MCF 10A (cell line): Measurements from ENCODE around the gene BCAS3. TPM values are rescaled to one million over a fixed set of nuclear protein-coding genes. Genes with fewer than 3 reads are reported as not detected.
A peak's percentile ranks its signal among the peaks of the same experiment; 100 is the strongest.
"Not testable (repeated sequence)": the region's sequence is repeated elsewhere in the genome, so short reads cannot be mapped to it uniquely, and the experiment has no call there.

Experiments
- BruUV-seq: library from RNA; stranded (reverse); fragments of 400-500 nt; replicated peaks from 2 replicates; lab custom pipeline; 2021; lab: Mats Ljungman, UMichigan
- CTCF ChIA-PET: fragments of 300-600 bp; sonication (Branson Sonifier 250); formaldehyde crosslinking; extraction: SDS; loops from one replicate; lab custom pipeline; 2021; ENCODE audit warnings: antibody characterized with exemption, inconsistent platforms; lab: Yijun Ruan, JAX
- POLR2A ChIA-PET: fragments of 300-600, 350-650 bp; sonication (Branson Sonifier 250); formaldehyde crosslinking; extraction: SDS; loops from one replicate; lab custom pipeline; 2020; ENCODE audit warnings: antibody characterized with exemption, inconsistent platforms; lab: Yijun Ruan, JAX
- DNase-seq: peaks from one replicate; pipeline ENCODE4 v3.0.0-alpha.2; 2018; ENCODE audit not compliant: unreplicated experiment
- H3K27ac Mint-ChIP-seq: one replicate; pipeline ENCODE4 v1.8.0; 2022; ENCODE audit warnings: mild to moderate bottlenecking, low read depth, mixed read lengths; ENCODE audit not compliant: unreplicated experiment
- H3K27me3 Mint-ChIP-seq: one replicate; pipeline ENCODE4 v1.8.0; 2022; ENCODE audit warnings: mixed read lengths; ENCODE audit not compliant: insufficient read depth, unreplicated experiment
- H3K36me3 Mint-ChIP-seq: one replicate; pipeline ENCODE4 v1.8.0; 2022; ENCODE audit warnings: mild to moderate bottlenecking, moderate library complexity, mixed read lengths; ENCODE audit not compliant: insufficient read depth, unreplicated experiment
- H3K4me1 Mint-ChIP-seq: one replicate; pipeline ENCODE4 v1.8.0; 2022; ENCODE audit warnings: mixed read lengths; ENCODE audit not compliant: insufficient read depth, unreplicated experiment
- H3K4me3 Mint-ChIP-seq: one replicate; pipeline ENCODE4 v1.8.0; 2022; ENCODE audit warnings: mild to moderate bottlenecking, moderate library complexity, mixed read lengths; ENCODE audit not compliant: unreplicated experiment
- H3K9me3 Mint-ChIP-seq: one replicate; pipeline ENCODE4 v1.8.0; 2022; ENCODE audit warnings: mixed read lengths; ENCODE audit not compliant: unreplicated experiment
- intact Hi-C: fragments of 100-400 bp; cut with micrococcal nuclease; formaldehyde crosslinking; loops from 2 replicates; pipeline ENCODE4 v1.14.1; 2022
- total RNA-seq: library from RNA; stranded (reverse); gene quantifications from 2 replicates; pipeline ENCODE4 v1.2.3, GENCODE V29; 2022
- TF ChIP-seq, protein P1 (sequence below): fragments of 200-600 bp; IDR thresholded peaks from one replicate; pipeline ENCODE4 v1.8.0; 2022; ENCODE audit warnings: antibody characterized with exemption, mild to moderate bottlenecking; ENCODE audit not compliant: unreplicated experiment

Gene BCAS3
- total RNA-seq, 1 experiment from 2014 or later: 14.6 TPM

DNA sequence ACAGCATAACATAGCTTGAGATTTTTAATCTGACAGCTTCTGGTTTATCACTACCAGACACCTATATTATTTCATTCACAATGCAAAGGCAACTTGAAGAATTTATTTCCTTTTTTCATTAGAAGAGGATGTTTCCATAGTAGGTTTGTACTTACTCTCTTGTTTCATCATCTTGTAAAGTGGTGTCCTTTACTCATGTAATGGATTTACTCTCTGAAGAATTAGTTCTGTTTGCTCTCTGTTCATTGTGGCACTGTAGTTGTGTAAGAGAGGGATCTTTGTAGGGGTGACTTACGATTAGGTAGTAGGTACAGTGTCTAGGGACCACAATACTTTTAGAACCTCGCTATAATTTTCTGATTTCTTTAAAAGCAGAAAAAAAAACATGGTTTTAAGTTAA, 256.1 kb downstream of the BCAS3 start:
- TF ChIP-seq, protein P1, sequence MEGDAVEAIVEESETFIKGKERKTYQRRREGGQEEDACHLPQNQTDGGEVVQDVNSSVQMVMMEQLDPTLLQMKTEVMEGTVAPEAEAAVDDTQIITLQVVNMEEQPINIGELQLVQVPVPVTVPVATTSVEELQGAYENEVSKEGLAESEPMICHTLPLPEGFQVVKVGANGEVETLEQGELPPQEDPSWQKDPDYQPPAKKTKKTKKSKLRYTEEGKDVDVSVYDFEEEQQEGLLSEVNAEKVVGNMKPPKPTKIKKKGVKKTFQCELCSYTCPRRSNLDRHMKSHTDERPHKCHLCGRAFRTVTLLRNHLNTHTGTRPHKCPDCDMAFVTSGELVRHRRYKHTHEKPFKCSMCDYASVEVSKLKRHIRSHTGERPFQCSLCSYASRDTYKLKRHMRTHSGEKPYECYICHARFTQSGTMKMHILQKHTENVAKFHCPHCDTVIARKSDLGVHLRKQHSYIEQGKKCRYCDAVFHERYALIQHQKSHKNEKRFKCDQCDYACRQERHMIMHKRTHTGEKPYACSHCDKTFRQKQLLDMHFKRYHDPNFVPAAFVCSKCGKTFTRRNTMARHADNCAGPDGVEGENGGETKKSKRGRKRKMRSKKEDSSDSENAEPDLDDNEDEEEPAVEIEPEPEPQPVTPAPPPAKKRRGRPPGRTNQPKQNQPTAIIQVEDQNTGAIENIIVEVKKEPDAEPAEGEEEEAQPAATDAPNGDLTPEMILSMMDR: no peak
- CTCF ChIA-PET: no interaction called here
- H3K27ac Mint-ChIP-seq: no peak overlapping the region
- no peak for DNase-seq
- BruUV-seq: no TSS peak
- POLR2A ChIA-PET: no interaction called here
- no peaks in the 10 kb centered on the region for H3K9me3 Mint-ChIP-seq
- intact Hi-C loops: no loop called here
- H3K36me3 Mint-ChIP-seq: no peaks in the 10 kb centered on the region
- peaks cover 6% of the 10 kb centered on the region for H3K4me1 Mint-ChIP-seq
- no peaks in the 10 kb centered on the region for H3K27me3 Mint-ChIP-seq
- no peak overlapping the region for H3K4me3 Mint-ChIP-seq

DNA sequence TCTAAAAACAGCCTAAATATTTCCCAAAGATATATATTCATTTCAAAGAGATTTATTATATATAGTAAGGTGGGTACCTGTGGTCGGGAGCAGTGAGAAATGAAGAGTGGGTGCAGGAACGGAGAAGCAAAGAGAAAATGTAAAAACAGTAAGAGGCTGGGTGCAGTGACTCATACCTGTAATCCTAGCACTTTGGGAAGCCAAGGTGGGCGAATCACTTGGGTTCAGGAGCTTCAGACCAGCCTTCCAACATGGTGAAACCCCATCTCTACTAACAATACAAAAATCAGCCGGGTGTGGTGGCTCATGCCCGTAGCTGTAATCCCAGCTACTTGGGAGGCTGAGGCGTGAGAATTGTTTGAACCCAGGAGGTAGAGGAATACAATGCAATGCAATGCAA, 257.1 kb downstream of the BCAS3 start:
- H3K4me1 Mint-ChIP-seq: peaks cover 6% of the 10 kb centered on the region
- no peak overlapping the region for H3K4me3 Mint-ChIP-seq
- intact Hi-C loops: no loop called here
- TF ChIP-seq, protein P1: no peak
- H3K27ac Mint-ChIP-seq: no peak overlapping the region
- no peaks in the 10 kb centered on the region for H3K27me3 Mint-ChIP-seq
- H3K36me3 Mint-ChIP-seq: no peaks in the 10 kb centered on the region
- CTCF ChIA-PET: no interaction called here
- POLR2A ChIA-PET: no interaction called here
- H3K9me3 Mint-ChIP-seq: no peaks in the 10 kb centered on the region
- BruUV-seq: no TSS peak
- DNase-seq: peak; percentile 20

DNA sequence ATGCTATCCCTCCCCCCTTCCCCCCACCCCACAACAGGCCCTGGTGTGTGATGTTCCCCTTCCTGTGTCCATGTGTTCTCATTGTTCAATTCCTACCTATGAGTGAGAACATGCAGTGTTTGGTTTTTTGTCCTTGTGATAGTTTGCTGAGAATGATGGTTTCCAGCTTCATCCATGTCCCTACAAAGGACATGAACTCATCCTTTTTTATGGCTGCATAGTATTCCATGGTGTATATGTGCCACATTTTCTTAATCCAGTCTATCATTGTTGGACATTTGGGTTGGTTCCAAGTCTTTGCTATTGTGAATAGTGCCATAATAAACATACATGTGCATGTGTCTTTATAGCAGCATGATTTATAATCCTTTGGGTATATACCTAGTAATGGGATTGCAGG, 258.3 kb downstream of the BCAS3 start:
- POLR2A ChIA-PET, intact Hi-C loops, H3K4me1 Mint-ChIP-seq, H3K27me3 Mint-ChIP-seq, DNase-seq, H3K4me3 Mint-ChIP-seq, CTCF ChIA-PET, H3K27ac Mint-ChIP-seq, H3K9me3 Mint-ChIP-seq, BruUV-seq, H3K36me3 Mint-ChIP-seq: not testable (repeated sequence)

DNA sequence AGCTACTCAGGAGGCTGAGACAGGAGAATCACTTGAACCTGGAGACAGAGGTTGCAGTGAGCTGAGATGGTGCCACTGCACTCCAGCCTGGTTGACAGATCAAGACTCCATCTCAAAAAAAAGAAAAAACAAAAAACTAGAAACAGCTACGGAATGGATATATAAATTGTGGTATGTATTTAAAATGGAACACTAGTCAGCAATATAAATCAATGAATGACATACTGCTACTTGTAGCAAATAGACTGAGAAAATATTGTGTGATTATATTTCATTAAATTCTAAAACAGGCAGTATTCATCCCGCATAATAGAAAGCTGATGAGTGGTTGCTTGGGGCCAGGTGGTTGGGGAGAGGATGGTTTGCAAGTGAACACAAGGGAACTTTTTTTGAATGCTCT, 261.7 kb downstream of the BCAS3 start:
- no peak for DNase-seq
- ChIA-PET POLR2A (no interaction called here), CTCF (interaction anchor here (0.6 kb wide), 1 partner anchor 467 kb away, joined by 3 read pairs; no protein-coding TSS in a partner anchor)
- H3K4me3 Mint-ChIP-seq: no peak overlapping the region
- H3K36me3 Mint-ChIP-seq: no peaks in the 10 kb centered on the region
- no peak overlapping the region for H3K27ac Mint-ChIP-seq
- BruUV-seq: no TSS peak
- H3K9me3 Mint-ChIP-seq: no peaks in the 10 kb centered on the region
- H3K4me1 Mint-ChIP-seq: peaks cover 12% of the 10 kb centered on the region
- intact Hi-C loops: no loop called here
- TF ChIP-seq, protein P1: no peak
- no peaks in the 10 kb centered on the region for H3K27me3 Mint-ChIP-seq

DNA sequence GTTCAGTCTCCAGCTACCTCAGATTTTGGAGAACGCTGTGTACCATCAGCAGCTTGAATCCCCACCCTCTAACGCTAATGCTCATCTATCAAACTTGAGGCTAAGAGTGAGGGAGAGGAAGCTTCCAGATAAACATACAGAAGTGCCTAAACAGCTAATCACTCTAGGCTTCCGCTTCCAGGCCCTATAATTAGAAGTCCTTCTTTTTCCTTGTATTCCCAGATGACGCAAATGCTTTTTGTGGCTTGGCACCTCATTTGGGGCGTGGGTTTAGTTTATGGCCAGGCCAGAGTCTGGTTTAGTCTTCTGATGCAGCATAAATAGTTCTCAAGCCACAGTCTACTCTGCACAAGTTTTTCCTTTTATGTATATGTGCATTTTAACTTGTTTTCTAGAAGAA, 263.4 kb downstream of the BCAS3 start:
- Mint-ChIP-seq H3K4me1 (peaks cover 12% of the 10 kb centered on the region), H3K27me3 (no peaks in the 10 kb centered on the region), H3K36me3 (no peaks in the 10 kb centered on the region), H3K27ac (peak overlapping the region; percentile 92), H3K9me3 (no peaks in the 10 kb centered on the region), H3K4me3 (peak overlapping the region; percentile 47)
- intact Hi-C loops: no loop called here
- ChIA-PET POLR2A (interaction anchor here (0.6 to 1.3 kb wide), 9 partner anchors 12 to 884 kb away, joined by 3 to 9 read pairs (median 4); no protein-coding TSS in a partner anchor), CTCF (interaction anchor here (0.6 to 1.3 kb wide), 3 partner anchors 30 to 220 kb away, joined by 3 to 5 read pairs (median 3); no protein-coding TSS in a partner anchor)
- BruUV-seq: no TSS peak
- TF ChIP-seq, protein P1: no peak
- DNase-seq: peak; percentile 91
